GM18511 (cell line): ENCODE measurements around the gene ITM2B.

Source experiments
- ATAC-seq: cut with Tn5 transposase; IDR thresholded peaks from one replicate; pipeline ENCODE4 v1.9.1; 2021; ENCODE audit warnings: mild to moderate bottlenecking, moderate library complexity; ENCODE audit not compliant: unreplicated experiment

Gene ITM2B

DNA sequence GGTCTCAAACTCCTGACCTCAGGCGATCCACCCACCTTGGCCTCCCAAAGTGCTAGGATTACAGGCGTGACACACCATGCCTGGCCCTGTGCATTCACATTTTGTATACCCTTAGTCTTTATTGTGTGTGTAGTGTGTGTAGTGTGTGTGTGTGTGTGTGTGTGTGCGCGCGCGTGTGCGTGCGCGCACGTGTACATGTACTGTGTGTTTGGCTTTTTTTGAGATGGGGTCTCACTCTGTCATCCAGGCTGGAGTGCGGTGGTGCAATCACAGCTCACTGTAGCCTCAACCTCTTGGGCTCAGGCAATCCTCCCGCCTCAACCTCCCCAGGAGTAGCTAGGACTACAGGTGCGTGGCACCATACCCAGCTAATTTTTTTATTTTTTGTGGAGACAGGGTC, 22.1 kb downstream of the ITM2B start:
- no peak for ATAC-seq

DNA sequence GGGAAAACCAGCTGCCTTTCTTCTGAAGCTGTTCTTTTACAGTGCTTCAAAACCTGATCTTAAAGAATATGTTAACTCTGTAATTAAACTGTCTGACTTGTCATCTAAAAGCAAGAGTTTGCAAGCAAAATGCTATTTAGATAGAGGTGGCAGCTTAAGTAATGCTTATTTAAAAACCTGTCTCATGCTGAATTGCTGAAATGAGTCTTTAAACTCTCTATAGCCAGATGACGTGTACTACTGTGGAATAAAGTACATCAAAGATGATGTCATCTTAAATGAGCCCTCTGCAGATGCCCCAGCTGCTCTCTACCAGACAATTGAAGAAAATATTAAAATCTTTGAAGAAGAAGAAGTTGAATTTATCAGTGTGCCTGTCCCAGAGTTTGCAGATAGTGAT, 22.9 kb downstream of the ITM2B start:
- ATAC-seq, result no peak

- ATAC-seq, result no peak
Observed at GRCh38 chr13:48258002-48258401, 25.0 kb downstream of the ITM2B start.

GRCh38 chr13:48258430-48258829, 25.4 kb downstream of the ITM2B start:
- no peak for ATAC-seq

GRCh38 chr13:48260970-48261369, 28.0 kb downstream of the ITM2B start:
- ATAC-seq, result no peak

DNA sequence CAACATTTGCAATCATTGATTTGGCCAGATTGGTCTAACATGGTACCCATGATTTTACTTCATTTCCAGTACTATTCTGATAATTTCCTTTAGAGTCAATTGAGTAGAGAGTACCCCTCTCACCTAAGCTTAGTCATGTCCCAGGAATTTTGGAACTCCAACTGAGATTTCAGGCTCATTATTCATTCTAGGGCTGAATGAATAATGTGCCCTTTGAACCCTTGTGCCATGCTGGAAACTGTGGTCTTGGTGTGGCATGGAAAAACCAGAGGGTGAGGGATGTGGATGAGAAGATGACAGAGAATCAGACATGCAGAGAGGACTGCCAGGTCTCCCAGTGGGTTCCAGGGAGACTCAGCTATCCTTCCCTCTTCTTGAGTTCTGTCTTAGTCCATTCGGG, 30.2 kb downstream of the ITM2B start:
- no peak for ATAC-seq

- no peak for ATAC-seq
Observed at GRCh38 chr13:48264058-48264457, 31.1 kb downstream of the ITM2B start.

- peak; percentile 87 for ATAC-seq
Observed at GRCh38 chr13:48265217-48265815, 32.3 kb downstream of the ITM2B start.

GRCh38 chr13:48266150-48266549, 33.1 kb downstream of the ITM2B start:
- no peak for ATAC-seq

GRCh38 chr13:48266701-48267639, 34.0 kb downstream of the ITM2B start:
- no peak for ATAC-seq

DNA sequence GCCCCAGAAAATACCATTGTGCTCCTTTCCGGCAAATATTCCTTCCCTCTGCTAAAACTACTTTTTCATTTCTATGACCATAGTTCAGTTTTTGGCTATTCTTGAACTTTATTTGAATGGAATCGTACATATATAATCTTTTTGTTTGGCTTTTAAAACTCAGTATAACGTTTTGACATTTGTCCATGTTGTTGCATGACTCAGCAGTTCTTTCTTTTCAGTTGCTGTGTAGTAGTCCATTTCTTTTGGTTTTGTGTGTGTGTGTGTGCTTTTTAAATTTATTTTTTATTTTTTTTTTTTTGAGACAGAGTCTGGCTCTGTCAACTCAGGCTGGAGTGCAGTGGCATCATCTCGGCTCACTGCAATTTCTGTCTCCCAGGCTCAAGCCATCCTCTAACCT, 35.0 kb downstream of the ITM2B start:
- no peak for ATAC-seq

GRCh38 chr13:48273346-48273745, 40.3 kb downstream of the ITM2B start:
- ATAC-seq, result no peak

DNA sequence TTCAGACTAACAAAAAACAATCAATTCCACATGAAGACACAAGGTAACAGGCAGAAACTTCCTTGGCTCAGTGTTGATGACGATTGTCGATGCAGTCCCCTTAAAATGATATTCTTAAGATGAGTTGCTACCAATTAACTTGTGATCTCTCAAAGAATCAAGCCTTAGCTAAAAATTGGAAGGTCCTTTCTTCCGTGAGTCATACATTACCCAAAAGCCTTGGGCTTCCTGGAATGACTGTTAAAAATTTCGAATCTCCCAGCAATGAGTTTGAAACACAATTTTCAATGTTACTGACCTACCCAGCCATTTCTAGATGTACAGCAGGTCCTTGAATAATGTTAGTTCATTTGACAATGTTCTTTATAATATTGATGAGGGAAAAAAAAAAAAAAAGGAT, 42.5 kb downstream of the ITM2B start:
- ATAC-seq, result no peak

GRCh38 chr13:48278806-48279205, 45.8 kb downstream of the ITM2B start:
- no peak for ATAC-seq

- no peak for ATAC-seq
Observed at GRCh38 chr13:48281556-48281955, 48.5 kb downstream of the ITM2B start.

DNA sequence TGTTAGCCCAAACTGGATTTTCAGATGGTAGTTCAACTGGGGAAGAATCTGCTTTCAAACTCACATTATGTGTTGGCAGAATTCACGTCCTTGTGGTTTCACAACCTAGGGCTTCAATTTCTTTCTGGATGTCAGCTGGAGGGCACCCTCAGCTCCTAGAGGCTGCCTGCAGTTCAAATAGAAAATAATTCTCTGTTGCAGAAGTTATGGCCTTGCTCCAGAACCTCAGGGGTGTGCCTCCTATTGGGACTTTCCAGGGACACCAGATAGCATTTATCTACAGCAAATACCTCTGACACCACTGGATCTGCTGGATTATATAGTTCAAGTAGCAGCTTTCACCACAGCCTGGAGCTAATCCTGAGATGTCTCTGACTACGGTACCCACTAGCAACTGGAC, 58.7 kb downstream of the ITM2B start:
- ATAC-seq, result no peak

- no peak for ATAC-seq
Observed at GRCh38 chr13:48292650-48293049, 59.6 kb downstream of the ITM2B start.

DNA sequence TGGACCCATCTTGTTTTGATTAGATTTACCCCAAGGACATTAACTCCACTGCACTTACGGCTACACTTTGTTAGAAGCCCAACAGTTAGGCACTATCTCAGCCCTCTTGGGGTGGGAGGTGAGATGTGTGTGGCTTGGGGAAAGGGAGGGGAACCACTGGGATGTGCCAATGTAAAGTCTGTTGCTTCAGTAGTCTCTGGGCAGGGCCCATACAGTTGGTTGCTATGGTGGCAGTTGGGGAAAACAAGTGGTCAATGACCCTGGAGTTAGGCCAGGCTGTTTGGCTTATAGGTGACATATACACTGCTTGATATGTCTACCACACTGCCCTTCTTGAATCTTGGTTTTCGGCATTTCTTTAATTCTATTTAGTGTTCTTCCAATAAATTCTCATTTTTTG, 61.6 kb downstream of the ITM2B start:
- no peak for ATAC-seq

- ATAC-seq, result no peak
Observed at GRCh38 chr13:48295271-48295670, 62.3 kb downstream of the ITM2B start.

DNA sequence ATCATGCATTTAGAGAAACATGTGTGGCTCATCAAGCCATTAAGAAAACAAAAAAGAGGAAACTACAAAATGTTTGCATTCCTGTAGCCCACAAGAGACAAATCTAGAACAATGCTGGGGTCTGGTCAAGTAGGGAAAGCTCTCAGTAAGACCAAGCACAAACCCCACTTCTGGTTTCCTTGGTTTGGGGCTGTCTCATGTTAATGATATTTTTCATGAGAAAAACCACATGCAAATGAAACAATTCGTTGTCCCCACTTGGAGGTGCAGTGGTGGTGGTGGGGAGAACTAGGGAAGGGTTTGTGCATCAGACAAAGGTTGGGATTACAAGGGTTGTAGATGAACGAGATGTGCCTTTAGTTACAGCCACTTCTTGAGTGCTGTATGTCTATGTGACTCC, 63.5 kb downstream of the ITM2B start:
- no peak for ATAC-seq

DNA sequence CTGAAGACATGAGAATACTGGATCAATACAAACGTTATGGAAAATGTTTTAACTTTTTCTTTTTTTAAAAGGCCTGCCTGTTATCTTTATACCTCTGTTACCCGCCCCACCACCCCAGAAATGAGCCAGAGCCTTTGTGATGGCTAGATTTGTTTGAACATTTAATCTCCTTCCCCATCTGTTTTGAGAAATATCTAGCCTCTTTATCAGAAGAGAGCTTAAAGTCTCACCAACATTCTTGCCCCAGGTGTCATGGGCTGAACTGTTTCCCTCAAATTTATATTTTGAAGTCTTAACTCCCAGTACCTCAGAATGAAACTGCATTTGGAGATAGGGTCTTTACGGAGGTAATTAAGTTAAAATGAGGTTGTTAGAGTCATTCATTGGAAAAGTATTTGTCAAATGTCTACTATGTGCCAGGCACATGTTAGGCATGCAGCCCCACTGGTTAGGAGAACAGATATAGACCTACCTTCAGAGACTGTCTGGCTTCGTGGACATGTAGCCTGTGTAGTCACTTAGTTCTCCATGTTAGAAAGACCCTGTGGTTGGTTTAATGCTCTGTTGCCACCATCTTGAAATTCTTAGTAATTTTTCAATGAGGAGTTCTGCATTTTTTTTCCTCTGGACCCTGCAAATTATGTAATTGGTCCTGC, 64.3 kb downstream of the ITM2B start:
- ATAC-seq, result no peak

- no peak for ATAC-seq
Observed at GRCh38 chr13:48299591-48299990, 66.6 kb downstream of the ITM2B start.
